ENCODE results near the gene BEST3.

Gene BEST3

DNA sequence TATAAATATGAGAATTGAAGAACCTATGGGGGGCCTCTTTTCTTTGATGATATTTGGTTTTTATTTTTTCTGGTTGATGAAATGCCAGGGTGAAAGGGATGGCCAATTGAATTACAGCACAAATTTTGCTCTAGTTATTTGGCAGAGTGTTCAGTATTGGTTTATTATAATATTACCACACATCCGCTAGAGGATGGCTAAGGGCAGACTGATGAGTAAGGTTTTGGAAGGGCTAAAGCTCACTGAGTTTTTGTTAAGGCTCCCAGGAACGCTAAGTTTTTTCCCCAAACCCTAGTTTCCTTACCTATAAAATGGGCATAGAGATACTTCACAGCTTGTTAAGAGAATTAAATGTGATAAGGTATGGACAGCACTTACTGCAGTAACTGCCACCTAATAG, 54.1 kb downstream of the BEST3 start:
- no peaks in the 10 kb centered on the region for H3K79me2 ChIP-seq (ENCODE audit: low read length)
- no peaks in the 10 kb centered on the region for H3F3A ChIP-seq (ENCODE audit: insufficient read depth, low read length)
- H3K9me2 ChIP-seq (replicated peaks; ENCODE audit: insufficient read depth, low read length) = no peaks in the 10 kb centered on the region
- TF ChIP-seq EZH2 (optimal IDR thresholded peaks at IDR 0.05; ENCODE audit: low read depth, low read length) (no peak), EZH2phosphoT487 (IDR thresholded peaks at IDR 0.05; ENCODE audit: low read length) (no peak)
- TF ChIP-seq, protein P1, sequence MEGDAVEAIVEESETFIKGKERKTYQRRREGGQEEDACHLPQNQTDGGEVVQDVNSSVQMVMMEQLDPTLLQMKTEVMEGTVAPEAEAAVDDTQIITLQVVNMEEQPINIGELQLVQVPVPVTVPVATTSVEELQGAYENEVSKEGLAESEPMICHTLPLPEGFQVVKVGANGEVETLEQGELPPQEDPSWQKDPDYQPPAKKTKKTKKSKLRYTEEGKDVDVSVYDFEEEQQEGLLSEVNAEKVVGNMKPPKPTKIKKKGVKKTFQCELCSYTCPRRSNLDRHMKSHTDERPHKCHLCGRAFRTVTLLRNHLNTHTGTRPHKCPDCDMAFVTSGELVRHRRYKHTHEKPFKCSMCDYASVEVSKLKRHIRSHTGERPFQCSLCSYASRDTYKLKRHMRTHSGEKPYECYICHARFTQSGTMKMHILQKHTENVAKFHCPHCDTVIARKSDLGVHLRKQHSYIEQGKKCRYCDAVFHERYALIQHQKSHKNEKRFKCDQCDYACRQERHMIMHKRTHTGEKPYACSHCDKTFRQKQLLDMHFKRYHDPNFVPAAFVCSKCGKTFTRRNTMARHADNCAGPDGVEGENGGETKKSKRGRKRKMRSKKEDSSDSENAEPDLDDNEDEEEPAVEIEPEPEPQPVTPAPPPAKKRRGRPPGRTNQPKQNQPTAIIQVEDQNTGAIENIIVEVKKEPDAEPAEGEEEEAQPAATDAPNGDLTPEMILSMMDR (IDR thresholded peaks at IDR 0.05; ENCODE audit: low read length) = no peak
- H3K4me1 ChIP-seq (ENCODE audit: low read length) = no peaks in the 10 kb centered on the region
- H3K4me2 ChIP-seq (ENCODE audit: low read depth, low read length) = no peak overlapping the region
- H3K36me3 ChIP-seq (replicated peaks; ENCODE audit: insufficient read depth, low read length) = no peaks in the 10 kb centered on the region
- no peak overlapping the region for H3K4me3 ChIP-seq (ENCODE audit: low read length)
- no peaks in the 10 kb centered on the region for H3K9me3 ChIP-seq (replicated peaks; ENCODE audit: insufficient read depth, low read length)
- H3K27ac ChIP-seq (ENCODE audit: low read length) = no peak overlapping the region
- no peaks in the 10 kb centered on the region for H4K20me1 ChIP-seq (ENCODE audit: insufficient read depth, low read length)
- H3K27me3 ChIP-seq (replicated peaks; ENCODE audit: insufficient read depth, low read length) = no peaks in the 10 kb centered on the region
- no peak overlapping the region for H2AFZ ChIP-seq (ENCODE audit: low read length)
- no peak overlapping the region for H3K9ac ChIP-seq (ENCODE audit: low read length)
- no peak for DNase-seq

DNA sequence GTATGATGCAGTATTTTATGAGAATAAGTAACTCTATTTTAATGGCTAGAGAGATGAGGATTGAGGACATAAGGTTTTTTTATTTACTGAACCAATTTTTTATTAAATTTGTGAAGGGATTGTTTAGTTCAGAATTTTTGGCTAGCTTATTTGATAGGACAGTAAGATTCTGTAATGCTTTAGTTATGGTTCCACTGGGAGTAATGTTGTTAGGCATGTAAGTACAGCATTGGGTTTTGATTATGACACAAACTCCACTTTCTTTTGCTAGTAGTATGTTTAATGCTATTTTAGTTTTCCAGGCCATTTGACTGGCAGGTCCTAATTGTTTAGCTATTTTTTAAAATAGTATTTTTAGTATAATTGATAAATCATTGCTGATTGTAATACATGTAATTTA, 54.6 kb downstream of the BEST3 start:
- DNase-seq = no peak
- Histone ChIP-seq H3K27ac (ENCODE audit: low read length) (no peak overlapping the region), H3K79me2 (ENCODE audit: low read length) (no peaks in the 10 kb centered on the region)

DNA sequence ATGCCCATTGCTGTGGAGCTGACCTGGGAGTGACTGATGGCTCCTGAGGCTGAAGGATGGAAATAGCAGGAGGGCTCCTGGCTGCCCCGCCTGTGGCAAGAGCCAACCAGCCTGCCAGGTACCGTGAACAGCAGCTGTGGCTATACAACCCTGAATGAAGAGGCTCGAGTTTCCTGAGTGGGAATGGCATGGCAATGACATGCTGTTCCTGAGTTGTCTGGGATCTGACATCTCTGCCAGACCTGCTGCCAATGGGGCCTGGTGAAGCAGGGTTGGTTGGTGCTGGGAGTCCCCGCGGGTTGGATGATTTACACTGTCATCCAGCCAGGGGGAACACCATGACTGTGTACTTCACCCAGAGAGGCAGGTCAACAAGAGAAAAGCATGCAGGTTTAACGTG, 56.6 kb downstream of the BEST3 start:
- H4K20me1 ChIP-seq (ENCODE audit: insufficient read depth, low read length) = no peaks in the 10 kb centered on the region
- H3K9me2 ChIP-seq (replicated peaks; ENCODE audit: insufficient read depth, low read length) = no peaks in the 10 kb centered on the region
- no peaks in the 10 kb centered on the region for H3K4me1 ChIP-seq (ENCODE audit: low read length)
- no peaks in the 10 kb centered on the region for H3K79me2 ChIP-seq (ENCODE audit: low read length)
- no peaks in the 10 kb centered on the region for H3K9me3 ChIP-seq (replicated peaks; ENCODE audit: insufficient read depth, low read length)
- no peak overlapping the region for H3K27ac ChIP-seq (ENCODE audit: low read length)
- H2AFZ ChIP-seq (ENCODE audit: low read length) = no peak overlapping the region
- H3K27me3 ChIP-seq (replicated peaks; ENCODE audit: insufficient read depth, low read length) = no peaks in the 10 kb centered on the region
- no peaks in the 10 kb centered on the region for H3K36me3 ChIP-seq (replicated peaks; ENCODE audit: insufficient read depth, low read length)
- no peaks in the 10 kb centered on the region for H3F3A ChIP-seq (ENCODE audit: insufficient read depth, low read length)
- H3K4me2 ChIP-seq (ENCODE audit: low read depth, low read length) = no peak overlapping the region
- no peak overlapping the region for H3K4me3 ChIP-seq (ENCODE audit: low read length)
- DNase-seq = no peak
- H3K9ac ChIP-seq (ENCODE audit: low read length) = no peak overlapping the region
- TF ChIP-seq EZH2phosphoT487 (IDR thresholded peaks at IDR 0.05; ENCODE audit: low read length) = no peak
- TF ChIP-seq, protein P1 (IDR thresholded peaks at IDR 0.05; ENCODE audit: low read length) = no peak
- TF ChIP-seq EZH2 (optimal IDR thresholded peaks at IDR 0.05; ENCODE audit: low read depth, low read length) = no peak

More for the DNA sequence above, 54.6 kb downstream of the BEST3 start:
- H3K4me3 ChIP-seq (ENCODE audit: low read length) = no peak overlapping the region
- H3K4me2 ChIP-seq (ENCODE audit: low read depth, low read length) = no peak overlapping the region
- no peaks in the 10 kb centered on the region for H3F3A ChIP-seq (ENCODE audit: insufficient read depth, low read length)
- TF ChIP-seq, protein P1 (IDR thresholded peaks at IDR 0.05; ENCODE audit: low read length) = no peak
- TF ChIP-seq EZH2 (optimal IDR thresholded peaks at IDR 0.05; ENCODE audit: low read depth, low read length) = no peak
- no peak for TF ChIP-seq EZH2phosphoT487 (IDR thresholded peaks at IDR 0.05; ENCODE audit: low read length)
- no peaks in the 10 kb centered on the region for H4K20me1 ChIP-seq (ENCODE audit: insufficient read depth, low read length)
- no peaks in the 10 kb centered on the region for H3K9me3 ChIP-seq (replicated peaks; ENCODE audit: insufficient read depth, low read length)
- no peaks in the 10 kb centered on the region for H3K36me3 ChIP-seq (replicated peaks; ENCODE audit: insufficient read depth, low read length)
- H3K9me2 ChIP-seq (replicated peaks; ENCODE audit: insufficient read depth, low read length) = no peaks in the 10 kb centered on the region
- H3K27me3 ChIP-seq (replicated peaks; ENCODE audit: insufficient read depth, low read length) = no peaks in the 10 kb centered on the region
- H2AFZ ChIP-seq (ENCODE audit: low read length) = no peak overlapping the region
- no peak overlapping the region for H3K9ac ChIP-seq (ENCODE audit: low read length)
- no peaks in the 10 kb centered on the region for H3K4me1 ChIP-seq (ENCODE audit: low read length)

Data from MM.1S (cell line).